WERI-Rb-1 (cell line): ENCODE results near the gene RS1.

Experiments
- DNase-seq: peaks from one replicate; pipeline ENCODE4 v3.0.0-alpha.2; 2020
- H3K27ac ChIP-seq: fragments of 250-450 bp; sonication (Bioruptor Pico); 2 replicates; pipeline ENCODE4 v1.5.1; 2020; ENCODE audit warnings: mild to moderate bottlenecking, moderate library complexity
- H3K27me3 ChIP-seq: fragments of 250-450 bp; sonication (Bioruptor Pico); 2 replicates; pipeline ENCODE4 v1.5.1; 2021; ENCODE audit warnings: mild to moderate bottlenecking, low read depth, moderate library complexity; ENCODE audit not compliant: insufficient read depth, severe bottlenecking
- H3K36me3 ChIP-seq: fragments of 250-450 bp; sonication (Bioruptor Pico); 2 replicates; pipeline ENCODE4 v1.5.1; 2020; ENCODE audit warnings: mild to moderate bottlenecking, moderate library complexity
- H3K4me3 ChIP-seq: 2 replicates; pipeline ENCODE4 v1.5.1; 2011; ENCODE audit warnings: low read depth, mild to moderate bottlenecking, control low read depth, low read length
- H3K9me3 ChIP-seq: fragments of 250-450 bp; sonication (Bioruptor Pico); 2 replicates; pipeline ENCODE4 v1.5.1; 2021; ENCODE audit warnings: mild to moderate bottlenecking, moderate library complexity; ENCODE audit not compliant: severe bottlenecking
- TF ChIP-seq, protein P1 (sequence below): IDR thresholded peaks from 2 replicates; pipeline ENCODE4 v1.5.1; 2011; ENCODE audit warnings: low read depth, mild to moderate bottlenecking, control low read depth, inconsistent platforms, low read length

RS1 gene

DNA sequence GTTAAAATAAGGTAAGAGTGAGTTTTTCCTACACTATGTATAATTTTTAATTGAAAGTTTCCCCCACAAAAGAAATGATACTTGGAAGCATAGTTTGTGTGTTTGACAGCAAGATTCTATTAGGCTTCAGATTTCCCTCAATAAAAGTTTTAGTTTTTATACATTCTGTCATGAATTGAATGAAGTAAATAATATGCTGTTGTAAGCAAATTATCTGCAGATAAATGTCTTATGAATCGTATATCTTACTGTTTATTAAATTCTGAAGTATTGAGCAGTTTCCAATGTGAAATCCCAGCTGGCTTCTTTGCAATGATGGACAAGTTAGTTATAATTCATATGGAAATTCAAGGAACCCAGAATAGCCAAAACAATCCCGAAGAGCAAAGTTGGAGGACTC, 33.5 kb downstream of the RS1 start:
- Histone ChIP-seq H3K4me3 (no peak overlapping the region), H3K27me3 (no peaks in the 10 kb centered on the region), H3K27ac (no peak overlapping the region), H3K9me3 (no peaks in the 10 kb centered on the region), H3K36me3 (peaks cover 64% of the 10 kb centered on the region)
- TF ChIP-seq, protein P1, sequence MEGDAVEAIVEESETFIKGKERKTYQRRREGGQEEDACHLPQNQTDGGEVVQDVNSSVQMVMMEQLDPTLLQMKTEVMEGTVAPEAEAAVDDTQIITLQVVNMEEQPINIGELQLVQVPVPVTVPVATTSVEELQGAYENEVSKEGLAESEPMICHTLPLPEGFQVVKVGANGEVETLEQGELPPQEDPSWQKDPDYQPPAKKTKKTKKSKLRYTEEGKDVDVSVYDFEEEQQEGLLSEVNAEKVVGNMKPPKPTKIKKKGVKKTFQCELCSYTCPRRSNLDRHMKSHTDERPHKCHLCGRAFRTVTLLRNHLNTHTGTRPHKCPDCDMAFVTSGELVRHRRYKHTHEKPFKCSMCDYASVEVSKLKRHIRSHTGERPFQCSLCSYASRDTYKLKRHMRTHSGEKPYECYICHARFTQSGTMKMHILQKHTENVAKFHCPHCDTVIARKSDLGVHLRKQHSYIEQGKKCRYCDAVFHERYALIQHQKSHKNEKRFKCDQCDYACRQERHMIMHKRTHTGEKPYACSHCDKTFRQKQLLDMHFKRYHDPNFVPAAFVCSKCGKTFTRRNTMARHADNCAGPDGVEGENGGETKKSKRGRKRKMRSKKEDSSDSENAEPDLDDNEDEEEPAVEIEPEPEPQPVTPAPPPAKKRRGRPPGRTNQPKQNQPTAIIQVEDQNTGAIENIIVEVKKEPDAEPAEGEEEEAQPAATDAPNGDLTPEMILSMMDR, result no peak
- DNase-seq, result no peak

DNA sequence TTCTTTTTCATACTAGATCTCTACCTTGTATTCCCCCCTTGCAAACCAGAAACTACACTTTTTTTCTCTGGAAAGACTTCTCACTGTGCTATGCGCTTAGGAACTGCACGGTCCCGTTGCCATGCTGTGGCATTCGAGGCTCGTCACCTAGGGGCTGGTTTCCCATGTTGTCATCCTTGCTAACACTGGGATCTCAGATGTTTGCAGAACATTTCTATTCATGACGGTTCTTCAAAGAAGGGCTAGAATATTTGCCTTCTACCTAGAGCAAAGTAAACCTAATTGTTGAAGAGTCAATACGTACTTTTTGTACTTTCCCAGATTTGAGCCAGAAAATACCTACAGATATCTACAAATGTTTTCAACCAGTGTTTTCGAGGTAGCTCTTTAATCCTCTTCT, 41.0 kb downstream of the RS1 start:
- H3K9me3 ChIP-seq, result no peaks in the 10 kb centered on the region

DNA sequence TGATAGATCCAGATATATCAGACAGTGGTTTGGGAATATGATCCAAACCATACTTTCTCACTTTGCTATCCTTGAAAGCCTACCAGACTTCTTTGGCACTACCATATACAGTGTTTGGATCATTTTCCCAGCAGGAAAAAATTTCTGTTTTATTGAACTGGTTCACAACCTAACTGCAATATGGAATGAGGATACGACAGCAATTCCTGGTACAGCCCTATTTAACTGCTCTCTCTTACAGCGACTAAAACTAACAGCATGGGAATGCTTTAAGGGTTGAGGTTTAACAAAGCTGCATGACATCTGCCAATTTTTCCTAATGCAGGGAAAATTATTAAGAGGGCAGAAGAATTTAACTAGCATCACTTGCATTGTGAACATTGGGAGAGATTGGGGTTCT, 47.3 kb downstream of the RS1 start:
- TF ChIP-seq, protein P1, result no peak
- no peak for DNase-seq

More for the DNA sequence above, 41.0 kb downstream of the RS1 start:
- no peak overlapping the region for H3K4me3 ChIP-seq
- DNase-seq, result no peak
- H3K27ac ChIP-seq, result no peak overlapping the region
- no peaks in the 10 kb centered on the region for H3K27me3 ChIP-seq
- TF ChIP-seq, protein P1, result no peak
- peaks cover 95% of the 10 kb centered on the region for H3K36me3 ChIP-seq

DNA sequence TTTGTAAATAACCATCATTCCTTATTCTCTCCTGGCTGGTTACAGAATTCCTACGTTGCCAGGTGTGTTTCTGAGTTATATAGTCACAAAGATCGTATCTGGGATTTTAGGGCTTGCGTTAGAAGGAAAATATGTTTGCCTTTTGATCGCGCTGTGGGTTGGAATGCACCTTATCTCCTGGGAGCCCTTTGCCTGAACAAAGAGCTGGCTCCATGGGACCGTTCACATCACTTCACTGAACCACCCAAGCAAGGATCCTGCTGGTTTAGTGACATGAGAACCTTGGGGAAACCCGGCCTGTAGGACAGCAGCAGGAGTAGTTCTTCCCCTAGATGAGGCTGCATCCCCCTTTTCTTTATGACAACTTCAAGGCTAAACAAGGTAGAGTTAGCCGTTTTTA, 51.6 kb downstream of the RS1 start:
- Histone ChIP-seq H3K36me3 (peaks cover 96% of the 10 kb centered on the region), H3K4me3 (no peak overlapping the region), H3K9me3 (no peaks in the 10 kb centered on the region), H3K27me3 (no peaks in the 10 kb centered on the region), H3K27ac (no peak overlapping the region)
- TF ChIP-seq, protein P1, result no peak
- no peak for DNase-seq

More for the DNA sequence above, 47.3 kb downstream of the RS1 start:
- Histone ChIP-seq H3K4me3 (no peak overlapping the region), H3K36me3 (peaks cover 93% of the 10 kb centered on the region), H3K27ac (no peak overlapping the region), H3K27me3 (no peaks in the 10 kb centered on the region), H3K9me3 (no peaks in the 10 kb centered on the region)

DNA sequence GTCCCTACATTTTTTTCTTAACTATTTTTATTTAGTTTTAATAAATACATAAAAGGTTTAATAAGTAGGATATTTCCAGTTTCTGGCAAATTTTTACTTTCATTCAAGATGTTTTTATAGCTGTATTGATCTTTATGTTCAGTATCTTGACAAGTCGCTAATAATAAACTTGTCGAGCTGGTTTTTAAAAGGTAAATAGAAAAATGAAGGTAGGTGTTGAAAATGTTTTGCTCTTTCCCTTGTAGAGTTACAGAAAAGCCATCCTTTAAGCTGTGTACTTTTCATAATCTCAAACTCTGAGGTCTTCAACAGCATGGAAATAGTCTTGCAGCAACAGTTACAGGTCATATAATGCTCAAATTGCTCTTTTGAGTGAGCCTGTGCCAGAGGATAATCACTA, 52.6 kb downstream of the RS1 start:
- Histone ChIP-seq H3K27ac (no peak overlapping the region), H3K36me3 (peaks cover 96% of the 10 kb centered on the region), H3K4me3 (no peak overlapping the region), H3K9me3 (no peaks in the 10 kb centered on the region), H3K27me3 (no peaks in the 10 kb centered on the region)
- TF ChIP-seq, protein P1, result no peak
- no peak for DNase-seq

DNA sequence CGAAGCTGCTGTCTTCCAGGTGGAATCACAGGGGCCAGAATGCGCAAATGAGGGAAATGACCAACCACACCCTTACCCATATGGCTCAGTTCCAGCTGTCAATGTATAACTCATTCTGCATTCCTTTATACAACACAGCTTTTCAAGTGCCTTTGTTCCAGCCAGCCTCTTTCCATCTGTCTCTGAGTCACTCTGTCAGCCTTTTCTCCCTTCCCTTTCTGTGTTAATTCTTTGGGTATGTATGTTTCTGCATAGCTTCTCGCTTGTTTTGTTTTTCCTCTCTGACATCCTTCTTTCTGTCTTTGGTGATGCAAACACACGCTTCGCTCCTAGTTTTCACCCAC, 54.5 kb downstream of the RS1 start:
- Histone ChIP-seq H3K27ac (no peak overlapping the region), H3K4me3 (no peak overlapping the region), H3K36me3 (peaks cover 96% of the 10 kb centered on the region), H3K9me3 (no peaks in the 10 kb centered on the region), H3K27me3 (no peaks in the 10 kb centered on the region)
- TF ChIP-seq, protein P1, result no peak
- no peak for DNase-seq
